GM13976 (cell line): Measurements from ENCODE around the gene TBX1.
"Not testable (repeated sequence)": the region's sequence is repeated elsewhere in the genome, so short reads cannot be mapped to it uniquely, and the experiment has no call there.

ENCODE experiments used
- DNase-seq: peaks from one replicate; pipeline ENCODE4 v3.0.0; 2012; ENCODE audit warnings: low spot score
- CTCF ChIP-seq: IDR thresholded peaks from 2 replicates; pipeline ENCODE4 v1.5.1; 2012; ENCODE audit warnings: borderline replicate concordance, mild to moderate bottlenecking; ENCODE audit not compliant: insufficient read depth; ENCODE audit errors: extremely low read depth, missing control alignments, control extremely low read depth
- in situ Hi-C: fragments of 300-500 bp; cut with MboI; formaldehyde crosslinking; loops from one replicate; pipeline ENCODE4 v1.12.0; 2022; ENCODE audit warnings: low sequenced_read_pairs, mixed read lengths, inconsistent platforms; ENCODE audit not compliant: unreplicated experiment

Gene TBX1

DNA sequence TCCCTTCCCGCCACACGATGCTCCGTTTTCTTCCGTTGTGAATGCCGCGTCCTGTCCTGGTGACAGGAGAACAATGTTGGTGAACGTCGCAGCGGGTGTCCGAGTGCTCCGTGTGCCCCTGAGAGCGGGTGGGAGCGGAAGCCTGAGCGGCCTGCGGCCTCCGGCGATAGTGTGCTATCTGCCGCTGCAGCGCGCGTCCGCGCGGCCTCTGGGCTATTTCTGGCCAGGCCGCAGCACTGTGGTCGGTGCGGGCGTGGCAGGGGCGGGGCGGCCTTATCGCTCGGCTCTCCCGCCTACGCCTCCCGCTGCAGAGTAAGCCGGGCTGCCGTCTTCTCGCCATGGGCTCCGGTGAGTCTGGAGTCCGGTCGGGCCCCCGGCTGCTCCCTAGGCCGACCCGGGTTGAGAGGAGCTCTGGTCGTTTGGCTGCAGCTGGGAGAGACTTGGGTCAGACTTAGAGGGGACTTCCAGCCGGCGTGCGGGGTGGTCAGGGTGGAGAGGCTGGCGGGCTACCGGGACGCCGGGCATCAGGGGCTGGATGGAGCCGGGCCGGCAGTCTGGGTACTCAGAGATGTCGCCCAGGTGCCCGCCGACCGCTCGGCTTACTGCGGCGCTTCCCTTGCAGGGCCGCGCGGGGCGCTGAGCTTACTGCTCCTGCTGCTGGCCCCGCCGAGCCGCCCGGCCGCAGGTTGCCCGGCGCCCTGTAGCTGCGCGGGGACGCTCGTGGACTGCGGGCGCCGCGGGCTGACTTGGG lies 37.2 kb upstream of the TBX1 start, which contains the start of gene GP1BB:
GP1BB (plus strand) TSS at position 308 of the 751 bp plus-strand sequence; CDS start at position 339, 31 bp downstream.
- peak; percentile 67 for DNase-seq
- in situ Hi-C loops = no loop called here
- no peak for TF ChIP-seq CTCF

- no peak for TF ChIP-seq CTCF
- DNase-seq = peak; percentile 69
Observed at GRCh38 chr22:19723983-19724827, 36.4 kb upstream of the TBX1 start.

GRCh38 chr22:19724927-19725661 lies 35.5 kb upstream of the TBX1 start:
- in situ Hi-C loops = no loop called here
- DNase-seq = no peak
- no peak for TF ChIP-seq CTCF

More at GRCh38 chr22:19723983-19724827, 36.4 kb upstream of the TBX1 start:
- in situ Hi-C loops = no loop called here

- in situ Hi-C loops, DNase-seq: not testable (repeated sequence)
Observed at GRCh38 chr22:19726064-19726788, 34.4 kb upstream of the TBX1 start.

GRCh38 chr22:19727310-19728150 lies 33.0 kb upstream of the TBX1 start:
- in situ Hi-C loops = no loop called here
- no peak for DNase-seq
- TF ChIP-seq CTCF = no peak

DNA sequence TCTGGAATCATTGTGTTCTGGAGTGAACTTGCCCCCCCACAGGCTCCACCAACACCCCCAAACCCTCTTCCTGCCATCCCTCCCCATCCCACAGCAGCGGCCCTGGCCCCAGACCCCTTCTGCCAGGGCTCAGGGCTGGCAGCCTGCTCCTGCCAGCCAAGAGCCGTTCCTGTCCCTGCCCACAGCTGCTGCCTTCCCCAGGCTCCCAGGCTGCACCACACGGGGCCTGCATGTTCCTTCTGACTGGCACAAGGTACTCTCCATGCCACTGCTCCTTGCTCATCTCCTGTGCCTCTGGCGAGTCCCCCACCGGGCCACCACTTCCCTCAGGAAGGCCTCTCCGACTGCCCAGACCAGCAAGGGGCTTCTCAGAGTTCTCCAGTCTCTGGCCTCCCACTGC lies 32.3 kb upstream of the TBX1 start:
- no peak for TF ChIP-seq CTCF
- in situ Hi-C loops = no loop called here

More for the DNA sequence above, 32.3 kb upstream of the TBX1 start:
- DNase-seq = no peak
